Measurements from ENCODE around the gene DUSP9.
"Not testable (repeated sequence)": the region's sequence is repeated elsewhere in the genome, so short reads cannot be mapped to it uniquely, and the experiment has no call there.

Gene DUSP9, protein sequence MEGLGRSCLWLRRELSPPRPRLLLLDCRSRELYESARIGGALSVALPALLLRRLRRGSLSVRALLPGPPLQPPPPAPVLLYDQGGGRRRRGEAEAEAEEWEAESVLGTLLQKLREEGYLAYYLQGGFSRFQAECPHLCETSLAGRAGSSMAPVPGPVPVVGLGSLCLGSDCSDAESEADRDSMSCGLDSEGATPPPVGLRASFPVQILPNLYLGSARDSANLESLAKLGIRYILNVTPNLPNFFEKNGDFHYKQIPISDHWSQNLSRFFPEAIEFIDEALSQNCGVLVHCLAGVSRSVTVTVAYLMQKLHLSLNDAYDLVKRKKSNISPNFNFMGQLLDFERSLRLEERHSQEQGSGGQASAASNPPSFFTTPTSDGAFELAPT

GRCh38 chrX:153646620-153647373, at the start of gene DUSP9:
Gene DUSP9 (plus strand): TSS chrX:153647203. CDS start chrX:153647954, 751 bp downstream.
- DNase-seq = no peak

GRCh38 chrX:153598541-153599191, 48.3 kb upstream of the DUSP9 start, which contains the start of gene CCNQ:
Gene CCNQ (minus strand): TSS chrX:153599139. CDS start chrX:153599073, 66 bp downstream.
- peak; percentile 29 for DNase-seq

More at GRCh38 chrX:153646620-153647373, at the start of gene DUSP9:
- no peak for ATAC-seq

GRCh38 chrX:153599192-153600031, 47.6 kb upstream of the DUSP9 start:
- ATAC-seq (peak; percentile 91), DNase-seq (peak; percentile 88)

More at GRCh38 chrX:153598541-153599191, 48.3 kb upstream of the DUSP9 start, which contains the start of gene CCNQ:
- ATAC-seq = peak; percentile 32

GRCh38 chrX:153600032-153600373, 47.0 kb upstream of the DUSP9 start:
- DNase-seq (peak; percentile 9), ATAC-seq (no peak)

- ATAC-seq (no peak), DNase-seq (no peak)
Measured at GRCh38 chrX:153600921-153601320, 46.1 kb upstream of the DUSP9 start.

DNA sequence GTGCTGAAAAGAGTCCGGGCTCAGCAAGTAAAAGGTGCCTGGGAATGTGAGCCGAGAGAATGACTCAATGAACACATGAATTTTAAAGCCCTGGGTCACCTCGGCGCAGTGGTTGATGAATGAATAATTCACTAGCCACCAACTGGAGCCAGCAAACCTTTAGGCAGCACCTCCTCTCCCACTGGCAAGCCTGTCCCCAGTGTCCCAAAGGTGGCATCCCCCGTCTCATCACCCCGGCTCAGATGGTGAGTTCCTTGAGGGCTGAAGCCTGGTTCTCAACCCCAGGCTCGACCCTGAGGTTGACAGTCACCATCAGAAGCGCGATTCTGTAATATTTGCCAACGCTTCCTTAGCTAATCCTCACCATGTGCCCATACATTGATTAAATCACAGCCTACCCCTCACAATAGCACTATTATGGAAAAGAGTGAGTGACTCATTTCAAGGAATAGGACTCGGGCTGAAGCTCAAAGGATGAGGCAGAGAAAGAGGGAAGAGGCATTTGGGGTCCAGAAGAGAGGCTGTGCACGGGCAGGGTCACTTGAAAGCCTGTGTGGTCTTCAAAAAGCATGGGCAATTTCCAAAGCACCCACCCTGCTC, 45.4 kb upstream of the DUSP9 start:
- no peak for ATAC-seq
- no peak for DNase-seq

DNA sequence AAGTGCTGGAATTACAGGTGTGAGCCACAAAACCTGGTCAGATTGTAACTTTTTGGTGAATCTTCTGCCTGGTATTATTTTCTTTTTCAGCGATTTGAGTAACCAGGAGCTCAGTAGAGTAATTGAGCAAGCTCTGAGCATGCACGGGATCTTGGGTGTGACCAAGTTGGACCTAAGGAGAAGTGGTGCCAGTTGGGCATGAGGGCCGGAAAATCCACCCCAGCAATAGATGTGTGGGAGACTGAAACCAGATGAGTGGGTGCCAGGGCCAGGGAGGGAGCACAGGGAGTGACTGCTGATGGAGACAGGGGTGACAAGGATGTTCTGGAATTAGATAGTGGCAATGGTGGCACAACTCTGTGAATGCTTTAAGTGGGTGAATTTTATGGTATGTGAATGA, 44.4 kb upstream of the DUSP9 start:
- ATAC-seq (no peak), DNase-seq (no peak)

DNA sequence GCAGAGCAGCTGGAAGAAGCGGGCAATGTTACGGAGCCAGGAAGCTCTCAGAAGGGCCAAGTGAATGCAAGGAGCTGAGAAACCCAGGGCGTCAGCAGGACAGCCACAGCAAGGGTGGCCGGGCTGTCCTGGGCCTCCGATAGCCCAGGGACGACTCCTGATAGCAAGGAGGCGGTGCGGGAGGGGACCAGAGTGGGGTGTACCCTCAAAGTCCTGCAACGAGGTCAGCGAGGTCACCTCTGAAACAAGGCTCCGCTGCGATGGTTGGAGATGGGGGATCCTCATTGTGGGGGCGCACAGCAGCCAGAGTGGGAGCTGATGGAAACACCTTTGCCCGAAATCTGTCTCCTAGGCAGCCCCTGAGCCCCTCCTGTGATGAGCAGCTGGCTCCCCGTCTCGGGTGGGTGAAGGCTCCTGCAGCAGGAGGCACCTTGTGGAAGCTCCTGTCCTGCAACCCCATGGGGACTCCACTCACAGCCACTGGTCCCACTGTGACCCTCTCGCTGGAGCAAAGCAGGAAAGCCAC, 43.8 kb upstream of the DUSP9 start:
- ATAC-seq = no peak
- no peak for DNase-seq

DNA sequence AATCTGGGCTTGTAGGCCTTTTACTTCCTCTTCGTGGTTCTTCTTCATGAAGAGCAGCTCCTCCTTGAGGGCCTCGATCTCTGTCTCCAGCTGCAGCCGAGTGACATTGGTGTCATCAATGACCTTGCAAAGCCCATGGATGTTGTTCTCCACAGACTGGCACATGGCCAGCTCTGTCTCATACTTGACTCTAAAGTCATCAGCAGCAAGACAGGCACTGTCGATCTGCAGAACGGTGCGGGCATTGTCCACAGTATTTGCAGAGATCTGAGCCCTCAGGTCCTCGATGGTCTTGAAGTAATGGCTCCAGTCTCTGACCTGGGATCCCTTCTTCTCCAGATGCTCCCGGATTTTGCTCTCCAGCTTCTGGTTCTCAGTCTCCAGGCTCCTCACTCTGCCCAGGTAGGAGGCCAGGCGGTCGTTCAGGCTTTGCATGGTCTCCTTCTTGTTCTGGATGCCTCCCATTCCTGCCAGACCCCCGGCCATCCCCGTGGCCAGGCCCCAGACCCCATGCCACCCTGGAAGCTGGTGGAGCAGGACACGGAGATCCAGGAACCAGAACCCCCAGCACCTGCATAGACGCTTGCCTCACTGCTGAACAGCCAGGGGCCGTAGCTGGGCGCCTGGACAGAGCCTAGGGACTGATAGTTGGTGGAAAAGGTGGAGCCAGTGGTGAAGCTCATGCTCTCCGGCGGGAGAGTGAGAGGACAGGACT, 42.2 kb upstream of the DUSP9 start:
- DNase-seq, ATAC-seq: not testable (repeated sequence)

DNA sequence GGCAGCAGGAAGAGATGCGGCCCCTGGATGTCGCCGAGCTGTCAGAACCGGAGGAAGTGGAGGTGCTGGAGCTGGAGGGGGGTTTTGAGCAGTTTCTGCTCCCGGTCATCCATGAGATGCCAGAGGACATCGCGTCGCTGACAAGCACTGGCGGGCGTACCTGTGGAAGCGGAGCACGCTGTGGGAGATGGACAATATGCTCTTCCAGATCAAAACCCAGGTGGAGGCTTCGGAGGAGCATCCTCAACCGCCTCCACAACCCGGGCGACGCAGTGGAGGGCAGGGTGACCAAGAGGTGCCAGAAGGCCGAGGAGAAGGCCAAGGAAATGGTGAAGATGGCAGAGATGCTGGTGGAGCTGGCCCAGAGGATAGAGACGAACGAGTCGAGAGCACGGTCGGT, 40.5 kb upstream of the DUSP9 start:
- DNase-seq = no peak
- no peak for ATAC-seq

GRCh38 chrX:153608376-153608775, 38.6 kb upstream of the DUSP9 start:
- no peak for ATAC-seq
- no peak for DNase-seq

DNA sequence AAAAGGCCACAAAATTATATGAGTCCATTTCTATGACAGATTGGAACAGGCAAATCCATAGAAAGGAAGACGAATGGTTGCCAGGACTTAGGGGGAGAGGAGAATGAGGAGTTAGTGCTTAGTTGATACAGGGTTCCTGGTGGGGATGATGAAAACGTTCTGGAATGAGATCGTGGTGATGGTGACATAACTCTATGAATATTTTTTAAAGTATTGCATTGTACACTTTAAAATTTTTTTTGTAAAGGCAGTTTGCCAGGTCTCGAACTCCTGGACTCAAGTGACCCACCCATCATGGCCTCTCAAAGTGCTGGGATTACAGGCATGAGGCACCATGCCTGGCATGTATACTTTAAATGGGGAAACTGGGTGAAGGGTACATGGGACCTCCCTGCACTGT, 38.2 kb upstream of the DUSP9 start:
- ATAC-seq (no peak), DNase-seq (no peak)

DNA sequence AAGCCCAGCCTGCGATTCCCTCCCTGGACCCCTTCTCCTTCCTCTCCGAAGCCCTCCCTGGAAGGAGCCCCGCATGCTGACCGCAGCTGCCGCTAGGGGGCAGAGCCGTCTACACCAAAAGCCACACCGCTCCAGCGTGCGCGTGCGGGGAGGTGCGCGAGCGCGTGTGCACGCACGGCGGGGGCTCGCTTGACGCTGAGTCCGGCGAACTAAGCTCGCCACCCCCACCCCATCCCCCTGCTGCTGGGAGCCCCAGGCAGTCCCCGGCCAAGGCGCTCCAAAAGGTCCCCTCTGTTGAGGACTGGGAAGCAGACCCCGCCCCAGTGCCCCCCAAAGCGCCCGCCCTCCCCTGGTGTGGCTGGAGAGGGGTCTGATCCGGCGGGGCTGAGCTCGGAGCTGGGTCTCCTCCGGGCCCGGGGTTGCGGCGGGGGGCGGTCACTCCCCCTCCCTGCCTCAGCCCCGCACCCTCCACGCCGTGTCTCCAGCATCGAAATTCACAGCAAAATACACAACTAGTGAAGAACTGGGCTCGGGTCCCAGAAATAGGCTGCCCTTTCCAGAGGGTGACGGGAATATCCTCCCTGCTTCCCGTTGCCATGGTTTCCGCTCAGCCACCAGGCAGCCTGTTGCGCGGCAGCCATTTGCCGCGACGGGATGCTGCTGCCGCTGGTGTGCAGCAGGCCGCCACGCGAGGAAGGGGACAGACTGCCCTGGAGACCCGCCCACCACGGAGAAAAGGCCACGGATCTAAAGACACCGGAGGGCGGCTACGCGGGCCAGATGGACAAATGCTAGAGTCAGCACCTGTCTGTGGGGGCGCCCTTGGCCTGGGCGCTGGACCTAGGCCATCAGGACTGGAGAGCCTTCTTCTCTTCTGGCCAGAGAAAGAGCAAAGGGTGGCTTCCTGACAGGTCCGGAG, 36.8 kb upstream of the DUSP9 start:
- ATAC-seq (peak; percentile 85), DNase-seq (peak; percentile 80)

GRCh38 chrX:153610836-153611213, 36.2 kb upstream of the DUSP9 start:
- DNase-seq (no peak), ATAC-seq (no peak)

DNA sequence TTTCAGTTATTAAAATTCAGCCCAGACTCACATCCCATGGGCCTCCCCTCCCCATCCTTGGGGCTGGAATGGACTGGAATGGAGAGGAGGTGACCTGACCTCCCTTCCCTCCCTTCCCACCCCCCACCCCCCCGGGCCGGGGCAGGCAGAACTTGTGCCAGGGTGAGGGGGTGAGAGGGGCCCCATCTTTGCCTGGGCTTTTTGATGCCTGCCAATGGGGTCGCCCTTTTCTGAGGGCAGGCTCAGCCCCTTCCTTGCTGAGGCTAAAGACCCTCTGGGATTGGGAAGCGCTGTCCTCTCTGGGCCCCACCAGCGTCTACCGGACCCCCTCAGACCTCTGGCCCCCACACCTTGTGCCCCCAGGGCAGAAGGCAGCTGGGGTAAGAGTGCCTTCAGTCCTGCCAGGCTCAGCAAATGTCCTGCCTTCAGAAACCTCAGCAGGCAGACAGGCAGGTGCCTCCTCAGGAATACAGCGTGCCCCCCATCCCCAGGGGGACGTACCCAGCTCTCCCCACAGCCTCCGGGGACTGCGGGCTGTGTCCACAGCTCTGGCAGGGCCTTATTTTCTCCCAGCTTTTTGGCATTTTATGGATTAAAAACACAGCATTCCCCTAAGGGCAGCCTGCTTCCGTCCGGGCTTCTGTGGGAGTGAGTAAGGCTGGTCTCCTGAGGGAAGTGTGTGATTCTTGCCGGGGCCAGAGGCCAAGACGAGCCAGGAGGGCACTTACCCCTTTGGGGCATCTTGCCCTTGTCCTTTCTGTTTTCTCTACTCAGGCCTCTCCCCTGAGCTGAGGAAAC, 35.5 kb upstream of the DUSP9 start:
- no peak for DNase-seq
- no peak for ATAC-seq

DNA sequence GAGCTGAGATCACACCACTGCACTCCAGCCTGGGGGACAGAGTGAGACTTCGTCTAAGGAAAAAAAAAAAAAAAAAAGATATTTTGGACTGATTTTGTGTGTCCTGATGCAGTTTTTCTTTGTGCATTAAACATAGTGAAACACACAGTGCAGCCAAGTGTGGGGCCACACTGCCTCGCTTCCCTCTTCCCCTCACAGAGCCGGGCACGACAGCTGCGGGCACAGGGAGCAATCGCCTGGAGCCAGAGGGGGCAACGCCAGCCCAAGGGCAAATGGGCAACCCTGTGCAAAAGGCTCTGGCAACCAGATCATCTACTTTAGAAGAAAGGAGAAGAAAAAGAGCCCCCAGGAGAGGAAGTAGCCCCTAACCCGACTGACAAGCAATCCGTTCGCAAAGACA, 34.6 kb upstream of the DUSP9 start:
- no peak for ATAC-seq

GRCh38 chrX:153614818-153615217, 32.2 kb upstream of the DUSP9 start:
- DNase-seq (no peak), ATAC-seq (no peak)

More for the DNA sequence above, 34.6 kb upstream of the DUSP9 start:
- DNase-seq = no peak

DNA sequence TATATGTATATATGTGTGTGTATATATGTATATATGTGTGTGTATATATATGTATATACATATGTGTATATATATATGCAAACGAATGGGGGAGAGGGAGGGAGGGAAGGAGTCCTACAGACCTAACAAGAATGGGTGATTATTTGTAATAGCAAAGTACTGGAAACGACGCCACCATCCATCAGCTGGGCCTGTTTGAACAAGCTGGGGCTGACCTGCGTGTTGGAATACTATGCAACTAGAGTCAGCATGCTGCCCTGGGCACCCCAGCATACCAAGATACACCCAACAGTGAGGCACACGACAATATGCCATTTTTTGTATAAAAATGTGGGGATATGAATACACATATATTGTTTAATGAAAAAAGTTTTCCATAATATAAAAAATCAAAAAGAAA, 26.4 kb upstream of the DUSP9 start:
- DNase-seq (no peak), ATAC-seq (no peak)
